Endodermal cell (in vitro differentiated cells): ENCODE data around the gene SLC48A1. TPM values are rescaled to one million over a fixed set of nuclear protein-coding genes. Genes with fewer than 3 reads are reported as not detected.

Source experiments
- DNase-seq: peaks from one replicate; pipeline ENCODE4 v3.0.0-alpha.2; 2017
- H3K27ac ChIP-seq: 2 replicates; pipeline ENCODE4 v1.5.1; 2013; ENCODE audit warnings: mild to moderate bottlenecking, low read depth, low read length, moderate library complexity
- H3K27me3 ChIP-seq: 2 replicates; pipeline ENCODE4 v1.6.1; 2013; ENCODE audit warnings: mild to moderate bottlenecking, low read length, moderate library complexity; ENCODE audit not compliant: insufficient read depth, control insufficient read depth, poor library complexity, severe bottlenecking
- H3K36me3 ChIP-seq: 2 replicates; pipeline ENCODE4 v1.7.0; 2013; ENCODE audit warnings: mild to moderate bottlenecking, low read length, moderate library complexity; ENCODE audit not compliant: control insufficient read depth, insufficient read depth
- H3K4me1 ChIP-seq: one replicate; pipeline ENCODE4 v1.7.0; 2013; ENCODE audit warnings: low read length; ENCODE audit not compliant: control insufficient read depth, insufficient read depth
- H3K4me3 ChIP-seq: 2 replicates; pipeline ENCODE4 v1.5.1; 2013; ENCODE audit warnings: mild to moderate bottlenecking, low read length, moderate library complexity
- H3K9ac ChIP-seq: 2 replicates; pipeline ENCODE4 v1.6.1; 2013; ENCODE audit warnings: mild to moderate bottlenecking, low read length, moderate library complexity; ENCODE audit not compliant: poor library complexity, severe bottlenecking; ENCODE audit errors: extremely low read depth
- H3K9me3 ChIP-seq: 2 replicates; pipeline ENCODE4 v1.6.1; 2013; ENCODE audit warnings: mild to moderate bottlenecking, low read length, moderate library complexity; ENCODE audit not compliant: control insufficient read depth
- H3K27ac Mint-ChIP-seq: 2 replicates; pipeline ENCODE4 v1.8.0; 2020; ENCODE audit warnings: mixed read lengths
- H3K27me3 Mint-ChIP-seq: 2 replicates; pipeline ENCODE4 v1.8.0; 2021; ENCODE audit warnings: mild to moderate bottlenecking, mixed read lengths; ENCODE audit not compliant: insufficient read depth
- H3K36me3 Mint-ChIP-seq: 2 replicates; pipeline ENCODE4 v1.8.0; 2020; ENCODE audit warnings: low read depth, mixed read lengths
- H3K4me1 Mint-ChIP-seq: 2 replicates; pipeline ENCODE4 v1.8.0; 2020; ENCODE audit warnings: mixed read lengths
- H3K4me3 Mint-ChIP-seq: 2 replicates; pipeline ENCODE4 v1.8.0; 2020; ENCODE audit warnings: mild to moderate bottlenecking, moderate library complexity, mixed read lengths
- H3K9me3 Mint-ChIP-seq: 2 replicates; pipeline ENCODE4 v1.8.0; 2020; ENCODE audit warnings: mild to moderate bottlenecking, mixed read lengths
- WGBS, 2 experiments: methylation state at CpG; one replicate each; pipeline versions ENCODE4 v1.1.5 to v1.1.7; 2013; ENCODE audit warnings: missing lambda C conversion rate in 2 of 2, mixed read lengths in 1 of 2; ENCODE audit not compliant: insufficient coverage in 1 of 2, insufficient read length in 1 of 2; 5-methylcytosine and 5-hydroxymethylcytosine counted together
- total RNA-seq, 2 donors: library from RNA; stranded (reverse); fragmentation: NEBNext Ultra II Directional in 1 of 2; extraction: Animal tissue kit (Norgen Biotek cat#: 25700) in 1 of 2; gene quantifications; 2 replicates in 1 of 2; 3 replicates in 1 of 2; pipeline ENCODE4 v1.2.1, GENCODE V29; 2021
- TF ChIP-seq, protein P1 (sequence below): fragments of 200-600 bp; sonication (generic); conservative IDR thresholded peaks from 2 replicates; pipeline ENCODE4 v1.5.0; 2021; ENCODE audit warnings: antibody characterized with exemption, mild to moderate bottlenecking

The SLC48A1 gene
- total RNA-seq, 2 donors from 2014 or later: 21.3 to 30.4 TPM

DNA sequence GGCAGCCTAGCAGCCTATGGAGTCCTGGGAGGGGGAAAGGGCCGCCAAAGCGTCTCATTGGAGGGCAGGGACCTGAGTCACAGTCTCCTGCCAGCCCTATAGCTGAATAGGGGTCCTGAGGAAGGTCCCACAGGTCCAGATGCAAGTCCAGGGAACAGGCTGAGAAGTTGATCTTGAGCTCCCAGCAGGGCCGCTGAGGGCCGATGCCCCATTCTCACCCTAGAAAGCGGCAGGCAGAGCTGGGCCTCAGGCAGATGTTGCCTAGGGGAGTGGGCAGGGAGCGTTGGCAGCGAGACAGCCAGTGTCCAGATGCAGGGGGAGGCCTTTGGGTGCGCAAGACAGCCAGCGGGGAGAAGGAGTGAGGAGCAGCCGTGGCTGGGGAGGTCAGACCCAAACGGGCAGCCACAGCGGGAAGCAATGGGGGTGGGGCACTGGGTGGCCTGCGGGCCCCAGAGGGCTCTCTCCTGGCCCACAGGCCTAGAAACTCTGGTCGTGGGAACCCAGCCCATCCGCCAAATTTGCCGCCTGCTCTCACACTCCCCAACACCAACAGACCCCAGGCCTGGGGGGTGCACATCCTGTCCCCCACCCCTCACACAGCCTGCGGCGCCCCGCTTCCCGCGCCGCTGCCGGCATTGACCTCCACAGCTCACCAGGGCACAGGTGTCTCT, 45.6 kb downstream of the SLC48A1 start:
- peaks cover 16% of the 10 kb centered on the region for H3K36me3 Mint-ChIP-seq
- 24 to 46% methylated on average over 11 to 23 of the region's 23 CpGs for WGBS, 2 experiments

DNA sequence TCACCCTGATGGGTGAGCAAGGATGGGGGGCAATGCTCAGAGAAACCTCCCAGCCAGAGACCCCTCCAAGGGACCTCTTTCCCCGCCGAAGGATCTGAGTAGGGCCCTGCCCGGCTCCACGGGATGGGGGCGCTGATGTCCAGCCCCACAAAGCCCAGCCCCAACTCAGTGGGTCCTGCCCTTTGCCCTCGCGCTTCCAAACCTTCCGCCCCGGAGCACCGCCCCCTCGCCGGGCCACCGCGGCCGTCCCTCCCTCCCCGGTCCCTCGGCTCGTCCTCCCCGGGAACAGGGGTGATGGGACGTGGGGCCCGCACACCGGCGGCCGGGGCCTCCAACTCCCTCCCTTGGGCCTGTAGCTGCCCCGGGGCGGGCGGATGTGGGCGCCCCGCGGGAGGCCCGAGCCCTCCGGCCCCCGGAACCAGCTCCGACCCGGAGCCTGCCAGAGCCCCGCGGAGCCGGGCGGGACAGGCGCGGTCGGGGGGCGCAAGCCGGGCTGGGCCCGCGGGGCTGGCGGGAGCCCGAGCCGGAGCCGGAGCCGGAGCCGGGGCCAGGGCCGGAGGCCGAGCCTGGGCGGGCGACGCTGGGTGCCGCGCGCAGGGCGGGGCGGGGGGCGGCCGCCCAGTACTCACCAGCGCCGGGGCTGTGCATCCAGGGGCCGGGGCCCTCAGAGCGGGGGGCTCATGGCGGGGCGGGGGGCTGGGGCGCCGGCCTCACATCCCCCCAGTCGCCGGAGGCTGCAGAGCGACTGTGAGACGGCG, 46.3 kb downstream of the SLC48A1 start:
- Mint-ChIP-seq H3K27me3 (peaks cover 3% of the 10 kb centered on the region), H3K36me3 (peaks cover 14% of the 10 kb centered on the region), H3K9me3 (no peaks in the 10 kb centered on the region), H3K4me3 (peak overlapping the region; percentile 79), H3K27ac (peak overlapping the region; percentile 79), H3K4me1 (peaks cover 49% of the 10 kb centered on the region)
- H3K9me3 ChIP-seq: no peaks in the 10 kb centered on the region
- 0% methylated on average over 6 to 72 of the region's 77 CpGs for WGBS, 2 experiments
- peaks cover 19% of the 10 kb centered on the region for H3K36me3 ChIP-seq
- TF ChIP-seq, protein P1, sequence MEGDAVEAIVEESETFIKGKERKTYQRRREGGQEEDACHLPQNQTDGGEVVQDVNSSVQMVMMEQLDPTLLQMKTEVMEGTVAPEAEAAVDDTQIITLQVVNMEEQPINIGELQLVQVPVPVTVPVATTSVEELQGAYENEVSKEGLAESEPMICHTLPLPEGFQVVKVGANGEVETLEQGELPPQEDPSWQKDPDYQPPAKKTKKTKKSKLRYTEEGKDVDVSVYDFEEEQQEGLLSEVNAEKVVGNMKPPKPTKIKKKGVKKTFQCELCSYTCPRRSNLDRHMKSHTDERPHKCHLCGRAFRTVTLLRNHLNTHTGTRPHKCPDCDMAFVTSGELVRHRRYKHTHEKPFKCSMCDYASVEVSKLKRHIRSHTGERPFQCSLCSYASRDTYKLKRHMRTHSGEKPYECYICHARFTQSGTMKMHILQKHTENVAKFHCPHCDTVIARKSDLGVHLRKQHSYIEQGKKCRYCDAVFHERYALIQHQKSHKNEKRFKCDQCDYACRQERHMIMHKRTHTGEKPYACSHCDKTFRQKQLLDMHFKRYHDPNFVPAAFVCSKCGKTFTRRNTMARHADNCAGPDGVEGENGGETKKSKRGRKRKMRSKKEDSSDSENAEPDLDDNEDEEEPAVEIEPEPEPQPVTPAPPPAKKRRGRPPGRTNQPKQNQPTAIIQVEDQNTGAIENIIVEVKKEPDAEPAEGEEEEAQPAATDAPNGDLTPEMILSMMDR: peak; percentile 61
- H3K4me1 ChIP-seq: peaks cover 19% of the 10 kb centered on the region
- H3K27ac ChIP-seq: peak overlapping the region; percentile 96
- H3K9ac ChIP-seq: peak overlapping the region; percentile 62
- no peaks in the 10 kb centered on the region for H3K27me3 ChIP-seq
- peak; percentile 91 for DNase-seq
- H3K4me3 ChIP-seq: peak overlapping the region; percentile 87

More for the DNA sequence above, 45.6 kb downstream of the SLC48A1 start:
- peak; percentile 83 for DNase-seq
- peak overlapping the region; percentile 79 for H3K4me3 Mint-ChIP-seq
- H3K27me3 Mint-ChIP-seq: peaks cover 3% of the 10 kb centered on the region
- no peaks in the 10 kb centered on the region for H3K27me3 ChIP-seq
- H3K27ac ChIP-seq: peak overlapping the region; percentile 16
- TF ChIP-seq, protein P1: no peak
- H3K9me3 ChIP-seq: no peaks in the 10 kb centered on the region
- H3K4me1 Mint-ChIP-seq: peaks cover 54% of the 10 kb centered on the region
- H3K4me1 ChIP-seq: peaks cover 22% of the 10 kb centered on the region
- H3K9ac ChIP-seq: peak overlapping the region; percentile 62
- peak overlapping the region; percentile 79 for H3K27ac Mint-ChIP-seq
- H3K36me3 ChIP-seq: peaks cover 19% of the 10 kb centered on the region
- no peaks in the 10 kb centered on the region for H3K9me3 Mint-ChIP-seq
- H3K4me3 ChIP-seq: peak overlapping the region; percentile 87

DNA sequence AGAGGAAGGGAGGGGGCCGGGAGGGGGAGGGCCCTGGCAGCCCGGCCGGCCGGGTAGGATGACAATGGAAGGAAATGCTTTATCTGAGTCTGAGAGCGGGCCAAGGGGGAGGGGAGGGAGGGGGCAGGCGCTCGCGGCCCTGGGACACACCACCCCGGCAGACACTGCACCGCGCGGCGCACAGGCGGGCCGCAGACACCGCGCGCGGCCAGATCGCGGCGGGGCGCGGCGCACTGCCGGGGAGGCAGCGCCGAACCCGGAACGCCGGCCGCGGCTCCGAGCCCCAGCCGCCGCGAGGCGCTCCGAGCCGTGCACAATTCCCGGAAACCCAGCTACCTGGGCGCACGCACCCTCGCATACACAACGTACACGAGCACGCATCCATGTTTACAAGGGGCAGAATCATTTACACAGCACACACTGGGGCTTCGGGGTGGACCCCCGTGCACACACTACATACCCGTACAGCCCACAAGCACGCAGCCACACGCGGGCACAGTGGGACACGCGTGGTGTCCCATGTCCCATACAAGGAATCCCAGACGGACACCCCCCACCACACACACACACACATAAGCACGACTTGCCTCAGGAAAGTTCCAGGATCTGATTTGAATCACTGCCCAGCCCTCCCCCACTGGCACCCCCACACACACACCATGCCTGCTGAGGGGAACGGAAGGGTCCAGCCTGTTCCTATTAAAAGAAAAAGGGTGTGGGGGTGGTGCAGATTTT, 47.0 kb downstream of the SLC48A1 start, which contains the start of gene HDAC7:
Gene HDAC7 (minus strand): TSS at position 8 of the 735 bp plus-strand sequence. CDS start 118 bp downstream, outside the sequence.
- Histone ChIP-seq H3K4me3 (peak within 1 kb of the TSS; percentile 87), H3K9ac (peak within 1 kb of the TSS; percentile 93), H3K27me3 (no peaks in the 10 kb centered on the region), H3K27ac (peak within 1 kb of the TSS; percentile 96), H3K9me3 (no peaks in the 10 kb centered on the region), H3K4me1 (peaks cover 19% of the 10 kb centered on the region), H3K36me3 (peaks cover 14% of the 10 kb centered on the region)
- Mint-ChIP-seq H3K4me1 (peaks cover 56% of the 10 kb centered on the region), H3K9me3 (no peaks in the 10 kb centered on the region), H3K36me3 (peaks cover 8% of the 10 kb centered on the region), H3K27ac (peak within 1 kb of the TSS; percentile 100), H3K4me3 (peak within 1 kb of the TSS; percentile 79), H3K27me3 (peaks cover 3% of the 10 kb centered on the region)
- WGBS, 2 experiments: 0 to 1% methylated on average over 4 to 55 of the region's 58 CpGs
- TF ChIP-seq, protein P1: no peak
- DNase-seq: peak; percentile 95
